ENCODE data around the gene DMC1.

Gene DMC1

GRCh38 chr22:38567531-38568285 is 2.3 kb downstream of the DMC1 start:
- DNase-seq (ENCODE audit: low read depth in 2 of 2) = no peak

- no peak for DNase-seq (ENCODE audit: low read depth in 2 of 2)
Observed at GRCh38 chr22:38566726-38567504, 3.1 kb downstream of the DMC1 start.

- no peak for DNase-seq (ENCODE audit: low read depth in 2 of 2)
Observed at GRCh38 chr22:38565441-38565840, 4.5 kb downstream of the DMC1 start.

GRCh38 chr22:38564669-38565068 is 5.3 kb downstream of the DMC1 start:
- no peak for DNase-seq (ENCODE audit: low read depth in 2 of 2)

- DNase-seq (ENCODE audit: low read depth in 2 of 2) = no peak
Observed at GRCh38 chr22:38554281-38554680, 15.7 kb downstream of the DMC1 start.

GRCh38 chr22:38549101-38549894 is 20.7 kb downstream of the DMC1 start:
- DNase-seq (ENCODE audit: low read depth in 2 of 2) = no peak

- DNase-seq (ENCODE audit: low read depth in 2 of 2) = no peak
Observed at GRCh38 chr22:38540701-38541100, 29.3 kb downstream of the DMC1 start.

- no peak for DNase-seq (ENCODE audit: low read depth in 2 of 2)
Observed at GRCh38 chr22:38531251-38531938, 38.6 kb downstream of the DMC1 start.

- DNase-seq (ENCODE audit: low read depth in 2 of 2) = no peak
Observed at GRCh38 chr22:38524429-38524828, 45.6 kb downstream of the DMC1 start.

- DNase-seq (ENCODE audit: low read depth in 2 of 2) = no peak
Observed at GRCh38 chr22:38523479-38523878, 46.5 kb downstream of the DMC1 start.

GRCh38 chr22:38523029-38523428 is 47.0 kb downstream of the DMC1 start:
- DNase-seq (ENCODE audit: low read depth in 2 of 2) = no peak

- DNase-seq (ENCODE audit: low read depth in 2 of 2) = no peak
Observed at GRCh38 chr22:38519453-38520250, 50.3 kb downstream of the DMC1 start.

- DNase-seq (ENCODE audit: low read depth in 2 of 2) = no peak
Observed at GRCh38 chr22:38518620-38519019, 51.4 kb downstream of the DMC1 start.

- DNase-seq (ENCODE audit: low read depth in 2 of 2) = no peak
Observed at GRCh38 chr22:38513063-38513462, 56.9 kb downstream of the DMC1 start.

- DNase-seq (ENCODE audit: low read depth in 2 of 2) = no peak
Observed at GRCh38 chr22:38510416-38510970, 59.5 kb downstream of the DMC1 start.

- peak; percentile 89 to 93 for DNase-seq (ENCODE audit: low read depth in 2 of 2)
Observed at GRCh38 chr22:38506118-38506962, 63.6 kb downstream of the DMC1 start, which contains the start of gene DDX17. TSS of gene DDX17 (minus strand) at chr22:38506311.

- peak; percentile 26 to 31 for DNase-seq (ENCODE audit: low read depth in 2 of 2)
Observed at GRCh38 chr22:38505541-38506117, 64.4 kb downstream of the DMC1 start.

- DNase-seq (ENCODE audit: low read depth in 2 of 2) = peak; percentile 5 to 25
Observed at GRCh38 chr22:38504731-38505540, 65.0 kb downstream of the DMC1 start.
